HG03460 (cell line): Measurements from ENCODE around the gene S100A11.

Source experiments
- ATAC-seq: cut with Tn5 transposase; IDR thresholded peaks from one replicate; pipeline ENCODE4 v1.9.1; 2021; ENCODE audit not compliant: unreplicated experiment

Gene S100A11

DNA sequence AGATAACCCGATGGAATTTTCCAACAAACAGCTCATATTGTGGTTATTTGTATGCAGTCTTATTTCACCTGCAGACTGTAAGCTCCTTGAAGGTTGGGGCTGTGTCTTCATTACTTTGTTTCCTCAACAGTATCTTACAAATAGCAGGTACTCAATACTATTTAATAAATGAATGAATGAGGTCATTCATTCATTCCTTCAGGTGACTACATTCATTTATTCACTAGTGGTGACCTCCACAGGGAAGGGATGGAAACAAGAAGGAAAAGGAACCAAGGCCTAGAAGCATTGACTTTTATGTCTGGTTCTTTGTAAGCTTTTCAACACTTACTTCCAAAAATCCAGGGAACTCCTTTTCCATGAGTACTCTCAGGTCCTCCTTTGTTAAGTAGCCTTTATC, 51.0 kb downstream of the S100A11 start:
- no peak for ATAC-seq

DNA sequence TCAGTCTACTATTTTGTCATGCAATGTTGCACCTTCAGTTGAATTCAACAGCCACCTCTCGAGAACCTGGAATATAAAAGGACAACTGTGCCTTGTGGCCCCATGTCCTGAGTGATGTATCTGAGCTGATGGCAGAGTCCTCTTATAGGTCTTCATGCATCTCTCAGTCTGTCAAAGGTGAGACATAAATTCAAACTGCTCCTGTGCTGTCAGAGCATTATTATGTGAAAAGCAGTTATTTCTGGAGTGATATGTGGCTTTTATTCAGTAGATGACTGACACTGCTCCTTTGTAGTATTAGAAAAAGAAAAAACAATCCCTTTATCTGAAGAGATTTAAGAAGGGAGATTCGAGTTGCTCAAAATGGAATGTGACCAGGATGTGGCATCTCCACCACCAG, 51.5 kb downstream of the S100A11 start:
- no peak for ATAC-seq

DNA sequence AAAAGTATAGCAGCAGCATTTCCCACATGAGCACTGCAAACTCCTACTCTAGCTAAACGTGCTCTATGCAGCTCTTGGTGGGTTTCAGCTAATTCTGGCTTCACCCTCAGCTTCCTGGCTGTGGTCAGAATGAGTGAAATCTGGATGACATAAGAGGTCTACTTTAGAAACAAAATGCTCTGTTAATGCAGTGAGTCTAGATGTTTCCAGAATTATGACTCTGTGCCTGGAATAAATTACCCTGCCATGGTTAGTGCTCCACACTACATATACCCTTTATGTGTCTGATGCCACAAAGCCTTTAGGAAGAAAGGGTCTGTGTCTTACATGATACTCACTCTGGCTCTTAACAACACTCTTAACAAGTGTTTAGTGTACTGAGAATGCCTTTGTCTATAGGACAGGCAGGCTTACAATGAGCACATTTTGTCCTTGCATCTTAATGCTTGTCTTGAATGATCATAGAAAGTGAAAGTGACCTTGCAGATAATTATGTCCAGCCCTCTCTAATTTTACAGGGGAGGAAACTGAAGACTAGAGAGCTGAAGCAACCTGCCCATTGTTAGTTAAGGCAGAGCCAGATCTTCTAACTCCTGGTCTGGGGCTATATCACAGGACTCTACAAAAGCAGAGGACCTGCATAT, 52.4 kb downstream of the S100A11 start:
- peak; percentile 82 for ATAC-seq
